NB4 (cell line): ENCODE results near the gene STX16.

Experiments used
- MYC ChIP-seq: IDR thresholded peaks from 2 replicates; pipeline ENCODE4 v1.6.1; 2011; ENCODE audit warnings: low read depth, low read length
- POLR2A ChIP-seq: IDR thresholded peaks from 2 replicates; pipeline ENCODE4 v1.6.1; 2011; ENCODE audit warnings: mild to moderate bottlenecking; ENCODE audit not compliant: insufficient read length; ENCODE audit errors: extremely low read depth
- TF ChIP-seq, protein P1 (sequence below): IDR thresholded peaks from one replicate; pipeline ENCODE4 v1.5.1; 2012; ENCODE audit warnings: low read depth, low read length

DNA sequence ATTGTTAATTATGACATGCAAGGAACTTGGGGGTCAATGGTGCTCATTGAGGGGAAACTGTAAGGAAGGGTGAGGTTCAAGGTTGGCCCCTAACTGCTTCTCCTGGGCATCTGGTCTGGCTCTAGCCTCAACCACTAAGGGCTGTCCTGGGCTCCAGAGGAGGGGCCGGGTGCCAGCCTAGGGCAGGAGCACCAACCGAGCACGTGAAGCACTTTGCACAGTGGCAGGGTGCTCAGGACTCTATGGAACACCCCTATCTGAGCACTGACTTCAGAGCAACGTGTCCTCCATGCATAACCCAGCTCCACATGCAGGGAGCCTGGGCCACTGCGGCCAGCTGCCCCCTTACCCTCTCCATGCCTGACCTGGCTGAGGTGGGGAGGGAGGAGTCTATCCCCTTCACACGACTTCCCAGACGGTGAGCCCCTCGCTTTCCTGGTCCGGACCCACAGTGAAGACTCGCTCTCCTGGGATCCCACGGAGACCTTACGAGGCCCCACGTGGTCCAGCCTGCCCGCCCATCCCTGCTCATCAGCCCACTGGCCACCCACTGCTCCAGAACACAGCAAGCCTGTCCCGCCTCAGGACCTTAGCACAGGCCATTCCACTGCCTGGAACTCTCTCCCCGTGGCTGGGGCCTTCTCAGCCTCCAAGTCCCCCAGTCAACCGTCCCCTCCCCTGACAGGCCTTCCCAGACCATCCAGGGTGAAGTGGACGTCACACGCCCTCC, 40.8 kb upstream of the STX16 start:
- TF ChIP-seq, protein P1, sequence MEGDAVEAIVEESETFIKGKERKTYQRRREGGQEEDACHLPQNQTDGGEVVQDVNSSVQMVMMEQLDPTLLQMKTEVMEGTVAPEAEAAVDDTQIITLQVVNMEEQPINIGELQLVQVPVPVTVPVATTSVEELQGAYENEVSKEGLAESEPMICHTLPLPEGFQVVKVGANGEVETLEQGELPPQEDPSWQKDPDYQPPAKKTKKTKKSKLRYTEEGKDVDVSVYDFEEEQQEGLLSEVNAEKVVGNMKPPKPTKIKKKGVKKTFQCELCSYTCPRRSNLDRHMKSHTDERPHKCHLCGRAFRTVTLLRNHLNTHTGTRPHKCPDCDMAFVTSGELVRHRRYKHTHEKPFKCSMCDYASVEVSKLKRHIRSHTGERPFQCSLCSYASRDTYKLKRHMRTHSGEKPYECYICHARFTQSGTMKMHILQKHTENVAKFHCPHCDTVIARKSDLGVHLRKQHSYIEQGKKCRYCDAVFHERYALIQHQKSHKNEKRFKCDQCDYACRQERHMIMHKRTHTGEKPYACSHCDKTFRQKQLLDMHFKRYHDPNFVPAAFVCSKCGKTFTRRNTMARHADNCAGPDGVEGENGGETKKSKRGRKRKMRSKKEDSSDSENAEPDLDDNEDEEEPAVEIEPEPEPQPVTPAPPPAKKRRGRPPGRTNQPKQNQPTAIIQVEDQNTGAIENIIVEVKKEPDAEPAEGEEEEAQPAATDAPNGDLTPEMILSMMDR, result no peak
- TF ChIP-seq POLR2A, result no peak
- no peak for TF ChIP-seq MYC
